IMR-90 (cell line): ENCODE measurements around the gene MTUS2. TPM values are rescaled to one million over a fixed set of nuclear protein-coding genes. Genes with fewer than 3 reads are reported as not detected.

Source experiments
- ATAC-seq: fragments of 200-7000 bp; cut with Tn5 transposase; 2 replicates; pipeline ENCODE4 v1.9.1; 2020; ENCODE audit warnings: low read depth, mild to moderate bottlenecking, moderate library complexity
- BruUV-seq: library from RNA; stranded (reverse); fragments of 400-500 nt; replicated peaks from 2 replicates; lab custom pipeline; 2021; lab: Mats Ljungman, UMichigan
- CTCF ChIA-PET: fragments of 300-600 bp; formaldehyde crosslinking; extraction: SDS; loops from one replicate; lab custom pipeline; 2021; ENCODE audit warnings: antibody characterized with exemption; lab: Yijun Ruan, JAX
- POLR2A ChIA-PET: fragments of 300-600 bp; sonication (Branson Sonifier 250); formaldehyde crosslinking; loops from one replicate; lab custom pipeline; 2022; ENCODE audit warnings: antibody characterized with exemption; ENCODE audit not compliant: unreplicated experiment; lab: Charles Lee
- DNase-seq: peaks from one replicate; pipeline ENCODE4 v3.0.0; 2013
- H2AFZ ChIP-seq: replicated peaks from 2 replicates; pipeline ENCODE3; 2013; ENCODE audit warnings: low read length, mild to moderate bottlenecking; ENCODE audit not compliant: poor library complexity
- H2AK5ac ChIP-seq: 2 replicates; pipeline ENCODE4 v1.6.1; 2013; ENCODE audit warnings: low read depth, low read length, inconsistent platforms
- H2AK9ac ChIP-seq: replicated peaks from 2 replicates; pipeline ENCODE3; 2013; ENCODE audit warnings: mild to moderate bottlenecking, low read depth, low read length, moderate library complexity; ENCODE audit not compliant: poor library complexity
- H2BK120ac ChIP-seq: 2 replicates; pipeline ENCODE4 v1.6.1; 2013; ENCODE audit warnings: low read depth, low read length, inconsistent platforms
- H2BK15ac ChIP-seq: 3 replicates; pipeline ENCODE4 v1.6.1; 2013; ENCODE audit warnings: low read depth, low read length, inconsistent platforms
- H2BK20ac ChIP-seq: 2 replicates; pipeline ENCODE4 v1.6.1; 2013; ENCODE audit warnings: low read depth, mild to moderate bottlenecking, inconsistent platforms, low read length, moderate library complexity
- H2BK5ac ChIP-seq: 2 replicates; pipeline ENCODE4 v1.6.1; 2013; ENCODE audit warnings: mild to moderate bottlenecking, low read depth, low read length, inconsistent platforms; ENCODE audit not compliant: poor library complexity, severe bottlenecking
- H3K14ac ChIP-seq: replicated peaks from 2 replicates; pipeline ENCODE4 v1.6.1; 2013; ENCODE audit warnings: low read depth, low read length, inconsistent platforms
- H3K18ac ChIP-seq: 2 replicates; pipeline ENCODE4 v1.6.1; 2013; ENCODE audit warnings: low read depth, low read length, control low read depth
- H3K23ac ChIP-seq: 2 replicates; pipeline ENCODE4 v1.6.1; 2013; ENCODE audit warnings: low read depth, low read length, inconsistent platforms
- H3K27ac ChIP-seq: 2 replicates; pipeline ENCODE4 v1.5.1; 2013; ENCODE audit warnings: mild to moderate bottlenecking, control low read depth, low read length; ENCODE audit not compliant: insufficient read depth
- H3K27me3 ChIP-seq: 2 replicates; pipeline ENCODE4 v1.6.1; 2013; ENCODE audit warnings: low read length; ENCODE audit not compliant: control insufficient read depth, insufficient read depth
- H3K36me3 ChIP-seq: 2 replicates; pipeline ENCODE4 v1.6.1; 2013; ENCODE audit warnings: low read length, mixed read lengths; ENCODE audit not compliant: control insufficient read depth, insufficient read depth
- H3K4ac ChIP-seq: 2 replicates; pipeline ENCODE4 v1.6.1; 2013; ENCODE audit warnings: low read depth, low read length, inconsistent platforms
- H3K4me1 ChIP-seq: 2 replicates; pipeline ENCODE4 v1.6.1; 2013; ENCODE audit warnings: low read length, mixed read lengths; ENCODE audit not compliant: control insufficient read depth, insufficient read depth
- H3K4me2 ChIP-seq: 2 replicates; pipeline ENCODE4 v1.6.1; 2013; ENCODE audit warnings: low read depth, mild to moderate bottlenecking, control low read depth, low read length, moderate library complexity
- H3K4me3 ChIP-seq: 2 replicates; pipeline ENCODE4 v1.5.1; 2013; ENCODE audit warnings: low read depth, mild to moderate bottlenecking, control low read depth, low read length, moderate library complexity; ENCODE audit not compliant: insufficient read depth
- H3K56ac ChIP-seq: 2 replicates; pipeline ENCODE4 v1.6.1; 2013; ENCODE audit warnings: low read length, inconsistent platforms; ENCODE audit not compliant: insufficient read depth; ENCODE audit errors: extremely low read depth
- H3K79me1 ChIP-seq, 2 experiments: 2 replicates each; pipeline ENCODE4 v1.6.1; 2013; ENCODE audit warnings: low read length in 2 of 2, inconsistent platforms in 1 of 2, low read depth in 1 of 2
- H3K9ac ChIP-seq: 2 replicates; pipeline ENCODE4 v1.6.1; 2013; ENCODE audit warnings: low read depth, low read length, control low read depth
- H3K9me1 ChIP-seq: 2 replicates; pipeline ENCODE4 v1.6.1; 2013; ENCODE audit warnings: low read length, inconsistent platforms; ENCODE audit not compliant: insufficient read depth
- H3K9me3 ChIP-seq: 2 replicates; pipeline ENCODE4 v1.6.1; 2013; ENCODE audit warnings: low read length; ENCODE audit not compliant: control insufficient read depth, insufficient read depth
- H4K20me1 ChIP-seq: 2 replicates; pipeline ENCODE4 v1.6.1; 2013; ENCODE audit warnings: low read length, inconsistent platforms; ENCODE audit not compliant: insufficient read depth
- H4K5ac ChIP-seq: 2 replicates; pipeline ENCODE4 v1.6.1; 2013; ENCODE audit warnings: mild to moderate bottlenecking, low read depth, low read length, control low read depth
- H4K8ac ChIP-seq, 2 experiments: 2 replicates each; pipeline ENCODE4 v1.6.1; 2013; ENCODE audit warnings: low read depth in 2 of 2, low read length in 2 of 2, control low read depth in 1 of 2, inconsistent platforms in 1 of 2
- H4K91ac ChIP-seq: 2 replicates; pipeline ENCODE4 v1.6.1; 2013; ENCODE audit warnings: low read depth, low read length, inconsistent platforms; ENCODE audit not compliant: insufficient read depth
- BHLHE40 ChIP-seq: fragments of 150-350 bp; IDR thresholded peaks from 2 replicates; pipeline ENCODE4 v1.6.1; 2016; ENCODE audit warnings: mild to moderate bottlenecking, low read depth, low read length
- CEBPB ChIP-seq: IDR thresholded peaks from 2 replicates; pipeline ENCODE4 v1.6.1; 2012; ENCODE audit warnings: low read depth, low read length, improper control_type of control experiment
- CHD1 ChIP-seq: IDR thresholded peaks from 2 replicates; pipeline ENCODE4 v1.6.1; 2012; ENCODE audit warnings: low read depth, low read length, improper control_type of control experiment
- CTCF ChIP-seq: conservative IDR thresholded peaks from 2 replicates; pipeline ENCODE4 v1.5.1; 2012; ENCODE audit warnings: mild to moderate bottlenecking, low read depth, low read length, improper control_type of control experiment
- ELK1 ChIP-seq: fragments of 150-350 bp; IDR thresholded peaks from 2 replicates; pipeline ENCODE4 v1.6.1; 2016; ENCODE audit warnings: low read depth, mild to moderate bottlenecking, low read length, moderate library complexity, borderline replicate concordance
- FOS ChIP-seq: fragments of 150-350 bp; IDR thresholded peaks from 2 replicates; pipeline ENCODE4 v1.6.1; 2016; ENCODE audit warnings: low read depth, low read length
- MAFK ChIP-seq: IDR thresholded peaks from 2 replicates; pipeline ENCODE4 v1.6.1; 2012; ENCODE audit warnings: low read depth, low read length, improper control_type of control experiment
- MAZ ChIP-seq: IDR thresholded peaks from 2 replicates; pipeline ENCODE4 v1.6.1; 2012; ENCODE audit warnings: low read depth, mild to moderate bottlenecking, low read length, improper control_type of control experiment, moderate library complexity, borderline replicate concordance
- MXI1 ChIP-seq: IDR thresholded peaks from 2 replicates; pipeline ENCODE4 v1.6.1; 2012; ENCODE audit warnings: low read depth, mild to moderate bottlenecking, low read length, moderate library complexity, borderline replicate concordance
- NFE2L2 ChIP-seq: fragments of 150-350 bp; IDR thresholded peaks from 2 replicates; pipeline ENCODE4 v1.6.1; 2016; ENCODE audit warnings: low read depth, mild to moderate bottlenecking, low read length
- POLR2A ChIP-seq: IDR thresholded peaks from 2 replicates; pipeline ENCODE4 v1.6.1; 2012; ENCODE audit warnings: mild to moderate bottlenecking, low read depth, low read length
- RAD21 ChIP-seq: IDR thresholded peaks from 2 replicates; pipeline ENCODE4 v1.6.1; 2012; ENCODE audit warnings: low read length, improper control_type of control experiment
- RCOR1 ChIP-seq: IDR thresholded peaks from 2 replicates; pipeline ENCODE4 v1.6.1; 2012; ENCODE audit warnings: mild to moderate bottlenecking, low read length, improper control_type of control experiment; ENCODE audit not compliant: insufficient replicate concordance
- RFX5 ChIP-seq: IDR thresholded peaks from 2 replicates; pipeline ENCODE4 v1.8.0; 2012; ENCODE audit warnings: low read depth, mild to moderate bottlenecking, low read length, moderate library complexity
- SMC3 ChIP-seq: fragments of 150-350 bp; IDR thresholded peaks from 2 replicates; pipeline ENCODE4 v1.6.1; 2016; ENCODE audit warnings: low read depth, mild to moderate bottlenecking, antibody characterized with exemption, low read length, moderate library complexity
- USF2 ChIP-seq: fragments of 150-350 bp; IDR thresholded peaks from 2 replicates; pipeline ENCODE4 v1.6.1; 2017; ENCODE audit warnings: mild to moderate bottlenecking, antibody characterized with exemption, low read length, low read depth
- WGBS, 2 experiments: methylation state at CpG; one replicate each; pipeline versions ENCODE4 v1.1.5 to v1.1.7; 2013; ENCODE audit warnings: missing lambda C conversion rate in 2 of 2; ENCODE audit not compliant: insufficient read length in 1 of 2; ENCODE audit errors: extremely low coverage in 2 of 2; 5-methylcytosine and 5-hydroxymethylcytosine counted together
- dilution Hi-C: fragments of 300-500 bp; cut with HindIII; formaldehyde crosslinking; loops from one replicate; pipeline ENCODE4 v1.14.3; 2018; ENCODE audit warnings: low sequenced_read_pairs; ENCODE audit not compliant: unreplicated experiment
- in situ Hi-C: fragments of 300-500 bp; cut with MboI; formaldehyde crosslinking; loops from 3 replicates; pipeline ENCODE4 v1.14.3; 2019; ENCODE audit warnings: low sequenced_read_pairs, inconsistent platforms, mixed read lengths
- intact Hi-C: fragments of 100-400 bp; cut with micrococcal nuclease; formaldehyde crosslinking; loops from 2 replicates; pipeline ENCODE4 v1.10.0; 2022
- polyA plus RNA-seq, 3 experiments: library from polyadenylated mRNA; depleted of rRNA; stranded (reverse); fragments of >200 nt; gene quantifications; 2 replicates each; pipeline ENCODE4 v1.2.3, GENCODE V29; 2012; ENCODE audit warnings: low replicate concordance in 1 of 3
- total RNA-seq: library from RNA; depleted of rRNA; stranded (reverse); fragments of >200 nt; gene quantifications from 2 replicates; pipeline ENCODE4 v1.2.3, GENCODE V29; 2012

MTUS2 gene
- total and polyA plus RNA-seq, 2 of the 4 experiments (the other 2 are of a cell fraction) = under 0.01 to 0.02 TPM

DNA sequence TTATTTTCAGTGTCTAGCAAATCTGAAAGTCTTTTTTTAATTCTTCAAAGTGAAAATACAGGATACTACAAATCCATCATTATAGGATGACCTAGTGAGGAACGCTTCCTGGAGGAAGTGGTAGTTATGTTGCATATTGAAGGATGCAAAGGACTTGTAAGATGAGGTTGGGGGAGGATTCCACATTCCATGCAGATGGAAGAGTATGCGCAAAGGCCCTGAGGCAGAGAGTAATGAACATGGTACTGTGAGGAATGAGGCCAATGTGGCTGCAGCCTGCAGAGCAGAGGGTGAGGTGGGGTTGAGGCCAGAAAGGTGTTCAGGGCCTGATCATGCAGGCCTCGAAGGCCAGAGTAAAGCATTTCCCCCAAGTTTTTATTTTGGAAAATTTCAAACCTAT is 202.8 kb downstream of the MTUS2 start:
- Histone ChIP-seq H2AK5ac (no peak overlapping the region), H3K9me3 (peaks cover 30% of the 10 kb centered on the region), H3K4ac (no peak overlapping the region), H4K91ac (no peak overlapping the region), H4K5ac (no peak overlapping the region), H4K8ac (no peak overlapping the region), H3K4me3 (no peak overlapping the region), H3K9me1 (no peaks in the 10 kb centered on the region), H3K18ac (no peak overlapping the region), H3K27me3 (no peaks in the 10 kb centered on the region), H2BK120ac (no peak overlapping the region), H3K36me3 (no peaks in the 10 kb centered on the region), H3K4me1 (no peaks in the 10 kb centered on the region), H2BK15ac (no peak overlapping the region), H3K4me2 (no peak overlapping the region), H2BK5ac (no peak overlapping the region), H2BK20ac (no peak overlapping the region), H4K20me1 (no peaks in the 10 kb centered on the region), H2AFZ (no peak overlapping the region), H3K56ac (no peak overlapping the region), H3K9ac (no peak overlapping the region), H3K27ac (no peak overlapping the region), H3K79me1 (no peaks in the 10 kb centered on the region), H2AK9ac (no peak overlapping the region), H3K14ac (no peak overlapping the region), H3K23ac (no peak overlapping the region)
- dilution Hi-C loops (no loop called here), in situ Hi-C loops (no loop called here), intact Hi-C loops (no loop called here)
- TF ChIP-seq FOS (no peak), BHLHE40 (no peak), CTCF (no peak), RCOR1 (no peak), POLR2A (no peak), MXI1 (no peak), RFX5 (no peak), NFE2L2 (no peak), CEBPB (no peak), ELK1 (no peak), CHD1 (no peak), USF2 (no peak), MAZ (no peak), SMC3 (no peak), MAFK (no peak), RAD21 (no peak)
- no TSS peak for BruUV-seq
- DNase-seq = no peak
- WGBS, 2 experiments = 89% methylated on average over 1 of the region's 3 CpGs; no CpG with 5 or more reads in 1 of the 2 experiments
- ATAC-seq = no peak
- ChIA-PET POLR2A (no interaction called here), CTCF (no interaction called here)
